Activated B cell treated with CpG ODN at 0.5 μM for 24 hours (primary cell): ENCODE data around the gene TBCK. TPM values are rescaled to one million over a fixed set of nuclear protein-coding genes. Genes with fewer than 3 reads are reported as not detected.
"Not testable (repeated sequence)": the region's sequence is repeated elsewhere in the genome, so short reads cannot be mapped to it uniquely, and the experiment has no call there.

Experiments
- ATAC-seq: fragments of 200-7000 bp; cut with Tn5 transposase; one replicate; pipeline ENCODE4 v1.10.0; 2021; ENCODE audit warnings: low read depth, mild to moderate bottlenecking, moderate library complexity
- CTCF ChIA-PET: fragments of 350-600 bp; sonication (Branson Sonifier 250); formaldehyde crosslinking; loops from one replicate; lab custom pipeline; 2021; ENCODE audit warnings: antibody characterized with exemption; lab: Charles Lee
- POLR2A ChIA-PET: fragments of 350-600 bp; sonication (Branson Sonifier 250); formaldehyde crosslinking; loops from one replicate; lab custom pipeline; 2021; ENCODE audit warnings: antibody characterized with exemption; lab: Charles Lee
- DNase-seq: peaks from one replicate; pipeline ENCODE4 v3.0.0; 2022
- H3K27ac Mint-ChIP-seq: one replicate; pipeline ENCODE4 v1.8.0; 2020; ENCODE audit warnings: mixed read lengths
- H3K27me3 Mint-ChIP-seq: one replicate; pipeline ENCODE4 v1.8.0; 2021; ENCODE audit warnings: mixed read lengths
- H3K36me3 Mint-ChIP-seq: one replicate; pipeline ENCODE4 v1.8.0; 2021; ENCODE audit warnings: low read depth, mixed read lengths
- H3K4me1 Mint-ChIP-seq: one replicate; pipeline ENCODE4 v1.8.0; 2021; ENCODE audit warnings: mixed read lengths
- H3K4me3 Mint-ChIP-seq: one replicate; pipeline ENCODE4 v1.8.0; 2020; ENCODE audit warnings: mild to moderate bottlenecking, mixed read lengths
- H3K9me3 Mint-ChIP-seq: one replicate; pipeline ENCODE4 v1.8.0; 2020; ENCODE audit warnings: mixed read lengths
- CTCF ChIP-seq: fragments of 200-600 bp; IDR thresholded peaks from one replicate; pipeline ENCODE4 v1.8.0; 2022; ENCODE audit warnings: antibody characterized with exemption, mild to moderate bottlenecking
- intact Hi-C: fragments of 100-400 bp; cut with micrococcal nuclease; formaldehyde crosslinking; loops from one replicate; pipeline ENCODE4 v1.15.1; 2024
- total RNA-seq: library from RNA; stranded (reverse); gene quantifications from 2 replicates; pipeline ENCODE4 v1.2.3, GENCODE V29; 2022

TBCK gene
- total RNA-seq, 1 donor from 2014 or later, result 60.1 TPM

GRCh38 chr4:106240699-106241098 lies 75.3 kb downstream of the TBCK start:
- Mint-ChIP-seq H3K9me3 (peaks cover 2% of the 10 kb centered on the region), H3K4me3 (no peak overlapping the region), H3K27me3 (no peaks in the 10 kb centered on the region), H3K27ac (no peak overlapping the region), H3K4me1 (no peaks in the 10 kb centered on the region), H3K36me3 (peaks cover 28% of the 10 kb centered on the region)
- no peak for TF ChIP-seq CTCF
- DNase-seq, result no peak
- ChIA-PET CTCF (no interaction called here), POLR2A (no interaction called here)
- ATAC-seq, result no peak
- intact Hi-C loops, result no loop called here

- no peaks in the 10 kb centered on the region for H3K27me3 Mint-ChIP-seq
- CTCF ChIA-PET, result interaction anchor here (1.2 to 1.4 kb wide), 2 partner anchors 31 to 264 kb away, joined by 3 read pairs; no protein-coding TSS in a partner anchor
- DNase-seq, result no peak
Observed at GRCh38 chr4:106238820-106239420, 77.1 kb downstream of the TBCK start.

GRCh38 chr4:106231931-106232330 lies 84.1 kb downstream of the TBCK start:
- DNase-seq, result no peak
- Mint-ChIP-seq H3K27me3 (no peaks in the 10 kb centered on the region), H3K9me3 (no peaks in the 10 kb centered on the region), H3K4me1 (no peaks in the 10 kb centered on the region), H3K4me3 (no peak overlapping the region), H3K27ac (no peak overlapping the region), H3K36me3 (peaks cover 67% of the 10 kb centered on the region)
- intact Hi-C loops, result no loop called here
- ATAC-seq, result no peak
- ChIA-PET POLR2A (no interaction called here), CTCF (no interaction called here)
- no peak for TF ChIP-seq CTCF

More at GRCh38 chr4:106238820-106239420, 77.1 kb downstream of the TBCK start:
- Mint-ChIP-seq H3K36me3 (peaks cover 35% of the 10 kb centered on the region), H3K27ac (no peak overlapping the region), H3K4me3 (no peak overlapping the region), H3K9me3 (peaks cover 2% of the 10 kb centered on the region), H3K4me1 (no peaks in the 10 kb centered on the region)
- no peak for TF ChIP-seq CTCF
- peak; percentile 52 for ATAC-seq
- POLR2A ChIA-PET, result no interaction called here
- intact Hi-C loops, result no loop called here

GRCh38 chr4:106222548-106222947 lies 93.5 kb downstream of the TBCK start:
- Mint-ChIP-seq H3K27ac (no peak overlapping the region), H3K4me3 (no peak overlapping the region), H3K4me1 (no peaks in the 10 kb centered on the region), H3K27me3 (no peaks in the 10 kb centered on the region), H3K9me3 (no peaks in the 10 kb centered on the region), H3K36me3 (peaks cover 24% of the 10 kb centered on the region)
- ChIA-PET CTCF (no interaction called here), POLR2A (no interaction called here)
- intact Hi-C loops, result no loop called here
- ATAC-seq, result no peak
- no peak for DNase-seq
- TF ChIP-seq CTCF, result no peak

- H3K4me1 Mint-ChIP-seq, intact Hi-C loops: not testable (repeated sequence)
Observed at GRCh38 chr4:106213291-106213690, 102.7 kb downstream of the TBCK start.

GRCh38 chr4:106210021-106210420 lies 106.0 kb downstream of the TBCK start:
- peaks cover 27% of the 10 kb centered on the region for H3K36me3 Mint-ChIP-seq
- H3K4me1 Mint-ChIP-seq, result no peaks in the 10 kb centered on the region
- ATAC-seq, result no peak
- DNase-seq, result no peak
- no peaks in the 10 kb centered on the region for H3K27me3 Mint-ChIP-seq
- TF ChIP-seq CTCF, result no peak
- ChIA-PET POLR2A (no interaction called here), CTCF (no interaction called here)
- no peak overlapping the region for H3K4me3 Mint-ChIP-seq
- intact Hi-C loops, result no loop called here
- peaks cover 3% of the 10 kb centered on the region for H3K9me3 Mint-ChIP-seq
- H3K27ac Mint-ChIP-seq, result no peak overlapping the region

More at GRCh38 chr4:106213291-106213690, 102.7 kb downstream of the TBCK start:
- H3K4me3 Mint-ChIP-seq, POLR2A ChIA-PET, H3K27me3 Mint-ChIP-seq, DNase-seq, H3K27ac Mint-ChIP-seq, CTCF ChIA-PET, H3K9me3 Mint-ChIP-seq, ATAC-seq: not testable (repeated sequence)
- peaks cover 25% of the 10 kb centered on the region for H3K36me3 Mint-ChIP-seq
